NT2/D1 (cell line): ENCODE results near the gene FRMD4A.

ENCODE experiments used
- YY1 ChIP-seq: IDR thresholded peaks from 2 replicates; pipeline ENCODE4 v1.6.1; 2011; ENCODE audit not compliant: insufficient read length, insufficient read depth
- ZNF274 ChIP-seq: IDR thresholded peaks from 2 replicates; pipeline ENCODE4 v1.6.1; 2011; ENCODE audit warnings: mild to moderate bottlenecking, low read depth, low read length

DNA sequence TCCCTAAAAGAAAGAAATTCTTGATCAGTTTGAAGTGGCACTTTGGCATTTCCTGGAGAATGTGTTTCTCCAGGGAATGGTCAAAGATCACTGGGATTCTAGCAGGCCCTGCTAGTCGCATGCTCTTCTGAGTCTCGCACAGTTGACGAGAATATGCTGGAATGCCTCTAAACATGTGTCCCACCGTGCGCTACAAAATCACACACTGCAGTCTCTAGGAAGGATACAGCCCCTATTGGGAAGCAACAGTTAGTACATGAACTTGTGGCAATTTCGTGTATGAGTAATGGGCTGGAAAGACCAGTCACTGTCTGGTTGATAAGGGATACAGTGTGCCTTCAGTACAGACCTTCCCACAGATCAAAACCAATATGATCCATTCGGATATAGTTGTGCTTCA is 486.1 kb downstream of the FRMD4A start:
- TF ChIP-seq ZNF274 = no peak
- no peak for TF ChIP-seq YY1
